Right lobe of liver (tissue), 4 donors: ENCODE data around the gene MYMK.

Source experiments
- POLR2A ChIP-seq: fragments of 450-650 bp; IDR thresholded peaks from one replicate; pipeline ENCODE4 v1.6.1; 2017; ENCODE audit warnings: antibody characterized with exemption, mild to moderate bottlenecking
- TF ChIP-seq, protein P1 (sequence below), 4 donors: fragments of 200-600 bp in 3 of 4; fragments of 450-650 bp in 1 of 4; IDR thresholded peaks; one replicate each; pipeline versions ENCODE4 v1.5.1 to v1.8.0; 2016 to 2022; ENCODE audit warnings: antibody characterized with exemption in 4 of 4, mild to moderate bottlenecking in 2 of 4
- donor health status: DM: no; HTN: no; CAD: no.
- donor health status: DM: no; HTN: no; CAD: no.
- donor health status: DM: no; HTN: yes; CAD: no.

DNA sequence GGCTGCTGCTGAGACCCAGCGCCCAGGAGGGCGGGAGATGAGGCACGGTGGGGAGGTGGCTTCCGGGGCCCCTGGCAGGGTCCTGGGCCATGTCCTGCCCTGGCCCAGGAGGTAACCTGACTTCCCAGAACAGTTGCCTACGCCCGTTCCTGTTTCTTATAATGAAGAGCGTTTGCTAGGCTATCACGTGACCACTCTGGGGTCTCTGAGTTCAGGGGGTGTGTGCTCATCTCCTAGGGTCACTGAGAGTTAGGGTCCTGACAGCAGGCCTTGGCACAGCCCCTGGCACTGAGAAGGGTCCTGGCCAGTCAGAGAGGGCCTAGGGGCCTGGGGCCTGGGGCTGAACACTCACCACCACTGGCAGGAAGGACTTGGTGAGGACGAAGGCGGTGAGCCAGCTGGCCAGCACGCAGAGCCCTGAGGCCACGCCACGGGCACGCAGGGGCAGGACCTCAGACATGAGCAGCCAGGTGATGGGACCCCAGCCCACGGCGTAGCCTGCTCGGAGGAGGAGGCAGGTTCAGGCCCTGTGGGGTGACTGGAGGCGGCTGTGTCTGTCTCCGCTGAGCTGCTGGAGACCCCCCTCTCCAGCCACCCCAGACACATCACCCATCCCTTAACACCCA, 51.9 kb downstream of the MYMK start:
- TF ChIP-seq, protein P1, sequence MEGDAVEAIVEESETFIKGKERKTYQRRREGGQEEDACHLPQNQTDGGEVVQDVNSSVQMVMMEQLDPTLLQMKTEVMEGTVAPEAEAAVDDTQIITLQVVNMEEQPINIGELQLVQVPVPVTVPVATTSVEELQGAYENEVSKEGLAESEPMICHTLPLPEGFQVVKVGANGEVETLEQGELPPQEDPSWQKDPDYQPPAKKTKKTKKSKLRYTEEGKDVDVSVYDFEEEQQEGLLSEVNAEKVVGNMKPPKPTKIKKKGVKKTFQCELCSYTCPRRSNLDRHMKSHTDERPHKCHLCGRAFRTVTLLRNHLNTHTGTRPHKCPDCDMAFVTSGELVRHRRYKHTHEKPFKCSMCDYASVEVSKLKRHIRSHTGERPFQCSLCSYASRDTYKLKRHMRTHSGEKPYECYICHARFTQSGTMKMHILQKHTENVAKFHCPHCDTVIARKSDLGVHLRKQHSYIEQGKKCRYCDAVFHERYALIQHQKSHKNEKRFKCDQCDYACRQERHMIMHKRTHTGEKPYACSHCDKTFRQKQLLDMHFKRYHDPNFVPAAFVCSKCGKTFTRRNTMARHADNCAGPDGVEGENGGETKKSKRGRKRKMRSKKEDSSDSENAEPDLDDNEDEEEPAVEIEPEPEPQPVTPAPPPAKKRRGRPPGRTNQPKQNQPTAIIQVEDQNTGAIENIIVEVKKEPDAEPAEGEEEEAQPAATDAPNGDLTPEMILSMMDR (IDR thresholded peaks at IDR 0.05), result no peak
- no peak for TF ChIP-seq POLR2A
